Glutamatergic neuron (in vitro differentiated cells): ENCODE data around the gene TMEM214. TPM values are rescaled to one million over a fixed set of nuclear protein-coding genes. Genes with fewer than 3 reads are reported as not detected.

Source experiments
- DNase-seq: peaks from one replicate; pipeline ENCODE4 v3.0.0; 2022
- H3K27ac Mint-ChIP-seq: one replicate; pipeline ENCODE4 v1.8.0; 2020; ENCODE audit warnings: mild to moderate bottlenecking, mixed read lengths, inconsistent platforms; ENCODE audit not compliant: unreplicated experiment
- H3K27me3 Mint-ChIP-seq: one replicate; pipeline ENCODE4 v1.8.0; 2020; ENCODE audit warnings: mild to moderate bottlenecking, moderate library complexity, mixed read lengths, inconsistent platforms; ENCODE audit not compliant: unreplicated experiment
- H3K36me3 Mint-ChIP-seq: one replicate; pipeline ENCODE4 v1.8.0; 2020; ENCODE audit warnings: mild to moderate bottlenecking, mixed read lengths, inconsistent platforms; ENCODE audit not compliant: unreplicated experiment
- H3K4me1 Mint-ChIP-seq: one replicate; pipeline ENCODE4 v1.8.0; 2020; ENCODE audit warnings: mild to moderate bottlenecking, low read depth, mixed read lengths, inconsistent platforms; ENCODE audit not compliant: unreplicated experiment
- H3K4me3 Mint-ChIP-seq: one replicate; pipeline ENCODE4 v1.8.0; 2020; ENCODE audit warnings: mild to moderate bottlenecking, mixed read lengths, inconsistent platforms; ENCODE audit not compliant: unreplicated experiment
- H3K9me3 Mint-ChIP-seq: one replicate; pipeline ENCODE4 v1.8.0; 2020; ENCODE audit warnings: mild to moderate bottlenecking, moderate library complexity, mixed read lengths, inconsistent platforms; ENCODE audit not compliant: unreplicated experiment
- CTCF ChIP-seq: fragments of 200-600 bp; sonication (generic); IDR thresholded peaks from one replicate; pipeline ENCODE4 v1.5.0; 2021; ENCODE audit not compliant: partially characterized antibody, unreplicated experiment
- total RNA-seq: library from RNA; stranded (reverse); fragmentation: NEBNext Ultra II Directional; extraction: Animal tissue kit (Norgen Biotek cat#: 25700); gene quantifications from one replicate; pipeline ENCODE4 v1.2.1, GENCODE V29; 2021; ENCODE audit not compliant: unreplicated experiment

Gene TMEM214
- total RNA-seq, 1 donor from 2014 or later = 35.8 TPM

DNA sequence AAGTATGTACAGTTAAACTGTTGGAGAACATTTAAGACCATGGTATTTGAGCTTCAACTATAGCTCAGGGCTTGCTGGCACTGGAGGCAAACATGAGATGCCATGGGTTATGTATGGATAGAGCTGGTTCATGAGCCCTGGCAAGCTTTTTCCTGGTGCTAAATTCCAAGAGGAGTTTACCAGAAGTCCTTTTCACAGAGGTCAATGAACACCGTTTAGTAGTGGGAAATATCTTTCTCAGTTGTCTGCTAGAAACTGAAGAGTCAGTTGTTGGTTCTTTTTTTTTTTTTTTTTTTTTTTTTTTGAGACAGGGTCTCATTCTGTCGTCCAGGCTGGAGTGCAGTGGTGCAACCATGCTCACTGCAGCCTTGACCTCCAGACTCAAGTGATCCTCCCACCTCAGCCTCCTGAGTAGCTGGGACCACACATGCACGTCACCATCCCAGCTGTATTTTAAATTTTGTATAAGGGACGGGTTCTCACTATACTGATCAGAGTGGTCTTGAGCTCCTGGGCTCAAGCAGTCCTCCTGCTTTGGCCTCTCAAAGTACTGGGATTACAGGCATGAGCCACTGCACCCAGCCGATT, 55.2 kb downstream of the TMEM214 start:
- DNase-seq = no peak
- no peak overlapping the region for H3K27ac Mint-ChIP-seq
- H3K9me3 Mint-ChIP-seq = peaks cover 7% of the 10 kb centered on the region
- no peaks in the 10 kb centered on the region for H3K36me3 Mint-ChIP-seq
- H3K4me3 Mint-ChIP-seq = peak overlapping the region; percentile 70
- H3K27me3 Mint-ChIP-seq = peaks cover 3% of the 10 kb centered on the region
- TF ChIP-seq CTCF = no peak
- H3K4me1 Mint-ChIP-seq = peaks cover 7% of the 10 kb centered on the region

DNA sequence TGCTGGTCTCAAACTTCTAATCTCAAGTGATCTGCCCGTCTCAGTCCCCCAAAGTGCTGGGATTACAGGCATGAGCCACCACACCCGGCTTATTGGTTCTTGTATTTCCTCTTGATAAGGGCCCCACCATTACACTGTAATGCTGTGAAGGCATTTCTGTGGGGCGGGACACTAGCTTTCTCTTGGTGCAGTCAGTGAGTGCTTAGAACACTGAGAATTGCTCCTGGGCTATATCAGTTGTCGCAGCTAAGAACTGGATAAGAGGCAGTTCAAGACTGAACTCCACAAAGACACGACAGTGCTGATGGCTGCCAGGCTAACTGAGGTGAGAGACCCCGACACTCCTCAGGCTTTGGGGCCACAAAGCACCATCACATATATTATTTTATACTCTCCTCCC, 55.9 kb downstream of the TMEM214 start:
- Mint-ChIP-seq H3K36me3 (no peaks in the 10 kb centered on the region), H3K27ac (no peak overlapping the region), H3K4me1 (peaks cover 7% of the 10 kb centered on the region), H3K4me3 (peak overlapping the region; percentile 15), H3K9me3 (peaks cover 7% of the 10 kb centered on the region), H3K27me3 (peaks cover 3% of the 10 kb centered on the region)
- TF ChIP-seq CTCF = no peak
- no peak for DNase-seq

GRCh38 chr2:27089111-27089954, 56.6 kb downstream of the TMEM214 start:
- DNase-seq = no peak
- no peak for TF ChIP-seq CTCF
- H3K4me1 Mint-ChIP-seq = peaks cover 7% of the 10 kb centered on the region
- peaks cover 3% of the 10 kb centered on the region for H3K27me3 Mint-ChIP-seq
- H3K27ac Mint-ChIP-seq = no peak overlapping the region
- H3K9me3 Mint-ChIP-seq = peaks cover 7% of the 10 kb centered on the region
- H3K4me3 Mint-ChIP-seq = no peak overlapping the region
- H3K36me3 Mint-ChIP-seq = no peaks in the 10 kb centered on the region

Other genes starting within 250 kb of the TMEM214 start
- 4.7 TPM for gene CENPA, start 246.9 kb upstream of the TMEM214 start, total RNA-seq
- gene DPYSL5, start 184.8 kb upstream of the TMEM214 start, total RNA-seq = 313 TPM
- 49.2 TPM for gene MAPRE3, start 62.3 kb upstream of the TMEM214 start, total RNA-seq
- gene AGBL5, start 18.7 kb downstream of the TMEM214 start, total RNA-seq = 17.3 TPM
- 215 TPM for gene OST4, start 38.7 kb downstream of the TMEM214 start, total RNA-seq
- 3.2 TPM for gene EMILIN1, start 45.6 kb downstream of the TMEM214 start, total RNA-seq
- 5.3 TPM for gene KHK, start 53.8 kb downstream of the TMEM214 start, total RNA-seq
- 1.3 TPM for gene CGREF1, start 86.2 kb downstream of the TMEM214 start, total RNA-seq
- gene ABHD1, start 90.8 kb downstream of the TMEM214 start, total RNA-seq = not detected
- 35.5 TPM for gene PREB, start 101.7 kb downstream of the TMEM214 start, total RNA-seq
- gene PRR30, start 106.4 kb downstream of the TMEM214 start, total RNA-seq = not detected
- not detected for gene TCF23, start 116.0 kb downstream of the TMEM214 start, total RNA-seq
- gene ATRAID, start 179.1 kb downstream of the TMEM214 start, total RNA-seq = 58.8 TPM
- 40.0 TPM for gene SLC5A6, start 179.3 kb downstream of the TMEM214 start, total RNA-seq
- 38.5 TPM for gene CAD, start 184.4 kb downstream of the TMEM214 start, total RNA-seq
- gene SLC30A3, start 230.1 kb downstream of the TMEM214 start, total RNA-seq = 1.3 TPM
- gene DNAJC5G, start 242.5 kb downstream of the TMEM214 start, total RNA-seq = not detected
- 2.0 TPM for gene TRIM54, start 249.5 kb downstream of the TMEM214 start, total RNA-seq